Measurements from ENCODE around the gene CPNE2.
"Not testable (repeated sequence)": the region's sequence is repeated elsewhere in the genome, so short reads cannot be mapped to it uniquely, and the experiment has no call there.

Gene CPNE2

DNA sequence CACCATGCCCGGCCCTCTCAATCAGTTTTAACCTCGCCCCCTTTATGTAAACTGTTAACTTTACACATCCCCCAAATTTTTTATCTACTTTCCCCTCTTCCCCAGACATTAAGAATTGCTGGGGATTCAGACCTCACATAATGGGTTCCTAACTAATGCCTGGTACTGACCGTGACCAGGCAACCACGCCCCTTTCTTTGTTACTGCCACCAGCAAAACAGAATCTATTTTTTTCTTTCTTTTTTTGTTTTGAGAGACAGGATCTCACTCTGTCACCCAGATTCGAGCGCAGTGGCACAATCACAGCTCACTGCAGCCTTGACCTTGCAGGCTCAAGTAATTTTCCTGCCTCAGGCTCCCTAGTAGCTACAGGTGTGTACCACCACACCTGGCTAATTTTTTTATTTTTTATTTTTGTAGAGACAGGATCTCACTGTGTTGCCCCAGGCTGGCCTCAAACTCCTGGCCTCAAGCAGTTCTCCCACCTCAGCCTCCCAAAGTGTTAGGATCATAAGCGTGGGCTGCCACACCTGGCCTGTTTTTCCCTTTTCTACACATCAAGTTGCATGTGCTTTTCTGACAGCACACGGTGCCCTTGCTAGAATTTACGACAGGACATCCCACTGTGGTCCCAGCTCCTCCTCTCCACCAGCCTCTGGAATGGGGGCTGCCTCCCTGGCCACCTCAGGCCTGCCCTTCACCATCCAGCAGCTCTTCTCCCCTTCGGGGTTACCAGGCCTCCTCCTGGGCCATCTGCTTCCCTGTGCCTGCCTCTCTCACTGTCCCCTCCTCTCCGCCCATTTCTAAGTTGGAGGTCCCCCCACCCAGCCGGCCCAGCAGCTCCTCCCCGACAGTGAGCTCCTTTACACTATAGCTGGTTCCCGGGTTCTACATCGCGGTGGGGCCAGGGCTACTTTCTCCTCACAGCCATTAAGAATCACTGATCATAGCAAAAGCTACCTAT, 10.8 kb downstream of the CPNE2 start:
- DNase-seq: no peak

DNA sequence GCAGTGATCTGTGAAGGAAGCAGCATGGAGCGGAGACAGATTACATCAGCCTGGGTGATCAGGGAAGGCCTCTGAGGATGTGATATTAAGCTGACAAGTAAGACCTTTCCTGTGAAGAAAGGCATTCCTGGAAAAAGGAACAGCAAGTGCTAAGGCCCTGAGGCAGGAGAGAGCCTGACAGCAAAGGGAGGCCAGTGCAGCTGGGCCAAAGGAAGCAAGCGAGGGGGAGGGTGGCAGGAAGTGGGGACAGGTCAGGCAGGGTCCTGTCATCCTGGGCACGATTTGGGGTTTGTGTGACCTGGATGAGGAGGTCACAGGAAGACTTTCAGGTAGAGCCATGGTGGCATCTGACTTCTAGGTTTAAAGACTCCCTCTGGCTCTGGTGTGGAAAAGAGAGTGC, 12.3 kb downstream of the CPNE2 start:
- no peak for DNase-seq

DNA sequence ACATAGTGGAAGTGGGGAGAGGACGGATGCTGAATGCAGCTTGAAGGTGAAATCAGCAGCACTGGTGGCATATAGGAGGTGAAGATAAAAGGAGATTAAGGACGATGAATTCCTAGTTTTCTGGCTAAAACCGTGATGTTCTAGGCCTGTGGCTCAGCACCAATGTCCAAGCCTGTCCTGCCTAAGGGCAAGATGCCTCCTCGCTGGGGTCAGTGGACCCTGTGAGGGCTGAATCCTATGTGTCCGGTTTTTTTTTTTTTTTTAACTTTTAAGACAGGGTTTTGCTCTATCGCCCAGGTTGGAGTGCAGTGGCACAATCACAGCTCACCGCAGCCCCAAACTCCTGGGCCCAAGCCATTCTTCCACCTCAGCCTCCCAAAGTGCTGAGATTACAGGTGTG, 12.8 kb downstream of the CPNE2 start:
- no peak for DNase-seq

DNA sequence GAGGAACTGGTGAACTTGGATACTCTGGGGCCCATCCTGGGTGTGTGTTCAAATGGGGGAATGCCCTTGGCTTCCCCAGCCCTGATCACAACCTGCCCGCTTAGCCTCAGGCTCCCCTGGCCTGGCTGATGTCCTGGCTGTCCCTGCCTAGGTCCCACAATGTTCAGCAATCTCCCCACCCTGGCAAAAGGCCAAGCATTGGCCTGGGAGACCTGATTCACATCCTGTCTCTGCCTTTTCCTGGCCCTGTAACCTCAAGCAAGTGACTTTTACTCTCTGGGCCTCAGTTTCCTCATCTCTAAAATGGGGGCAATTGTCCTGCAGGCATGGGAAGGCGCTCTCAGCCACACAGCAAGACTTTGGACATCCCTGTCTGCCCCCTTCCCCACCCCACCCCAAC, 14.4 kb downstream of the CPNE2 start:
- no peak for DNase-seq

DNA sequence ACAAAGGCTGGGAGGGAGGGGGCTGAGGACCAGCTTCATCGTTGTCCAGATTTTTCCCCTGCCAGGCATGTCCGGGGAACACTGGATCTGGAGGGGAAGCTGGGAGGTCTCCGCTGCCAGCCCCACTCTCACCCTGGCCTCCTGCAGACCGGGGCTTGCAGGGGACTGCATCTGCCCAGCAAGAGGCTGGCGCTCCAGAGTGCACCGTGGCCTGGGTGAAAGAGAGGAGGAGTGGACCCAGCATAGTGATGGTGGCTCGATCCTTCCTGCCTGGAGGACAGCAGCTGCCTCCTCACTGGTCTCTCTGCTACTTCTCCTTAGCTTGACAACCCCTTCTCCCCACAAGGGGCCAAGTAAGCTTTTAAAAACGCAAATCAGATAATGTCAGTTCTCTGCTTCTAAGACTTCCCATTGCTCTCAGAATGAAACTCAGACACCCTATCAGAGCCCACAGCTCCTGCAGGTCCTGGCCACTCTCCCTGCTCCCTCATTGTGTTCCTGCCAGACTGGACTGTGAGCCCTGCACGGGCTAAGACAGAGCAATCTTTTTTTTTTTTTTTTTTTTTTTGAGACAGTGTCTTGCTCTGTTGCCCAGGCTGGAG, 15.0 kb downstream of the CPNE2 start:
- no peak for DNase-seq

DNA sequence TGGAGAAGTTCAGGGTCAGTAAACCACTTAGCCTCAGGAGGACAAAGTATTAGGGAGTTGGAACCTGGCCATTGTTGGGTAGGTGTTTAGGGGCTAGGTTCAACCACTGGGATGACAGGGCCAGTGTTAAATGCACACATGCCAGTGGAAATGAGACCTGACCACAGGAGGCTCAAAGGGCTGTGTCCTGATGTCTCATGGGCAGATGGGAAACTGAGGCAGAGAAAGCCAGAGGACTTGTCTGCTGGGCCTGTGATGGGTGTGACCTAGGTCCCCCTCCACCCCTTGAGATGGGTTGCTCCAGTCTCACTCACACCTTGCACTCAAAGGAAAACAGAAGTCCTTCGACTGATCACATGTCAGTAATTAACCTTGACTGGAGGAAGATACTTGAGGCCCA, 16.0 kb downstream of the CPNE2 start:
- no peak for DNase-seq

DNA sequence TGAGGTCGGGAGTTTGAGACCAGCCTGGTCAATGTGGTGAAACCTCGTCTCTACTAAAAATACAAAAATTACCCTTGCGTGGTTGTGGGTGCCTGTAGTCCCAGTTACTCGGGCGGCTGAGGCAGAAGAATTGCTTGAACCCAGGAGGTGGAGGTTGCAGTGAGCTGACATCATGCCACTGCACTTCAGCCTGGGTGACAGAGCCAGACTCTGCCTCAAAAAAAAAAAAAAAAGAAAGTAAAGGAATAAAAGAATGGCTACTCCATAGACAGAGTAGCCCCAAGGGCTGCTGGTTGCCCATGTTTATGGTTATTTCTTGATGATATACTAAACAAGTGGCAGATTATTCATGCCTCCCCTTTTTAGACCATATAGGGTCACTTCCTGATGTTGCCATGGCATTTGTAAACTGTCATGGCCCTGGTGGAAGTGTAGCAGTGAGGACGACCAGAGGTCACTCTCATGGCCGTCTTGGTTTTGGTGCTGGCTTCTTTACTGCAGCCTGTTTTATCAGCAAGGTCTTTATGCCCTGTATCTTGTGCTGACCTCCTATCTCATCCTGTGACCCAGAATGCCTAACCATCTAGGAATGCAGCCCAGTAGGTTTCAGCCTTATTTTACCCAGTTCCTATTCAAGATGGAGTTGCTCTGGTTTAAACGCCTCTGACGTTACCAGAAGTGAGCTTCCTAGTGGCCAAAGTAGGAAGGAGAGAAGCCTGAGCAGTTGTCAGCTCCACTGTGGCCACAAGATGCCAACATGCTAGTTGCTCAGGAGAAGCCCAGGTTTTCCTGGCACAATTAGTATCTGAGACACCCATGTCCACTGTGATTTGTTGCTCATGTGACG, 17.1 kb downstream of the CPNE2 start:
- DNase-seq: not testable (repeated sequence)

DNA sequence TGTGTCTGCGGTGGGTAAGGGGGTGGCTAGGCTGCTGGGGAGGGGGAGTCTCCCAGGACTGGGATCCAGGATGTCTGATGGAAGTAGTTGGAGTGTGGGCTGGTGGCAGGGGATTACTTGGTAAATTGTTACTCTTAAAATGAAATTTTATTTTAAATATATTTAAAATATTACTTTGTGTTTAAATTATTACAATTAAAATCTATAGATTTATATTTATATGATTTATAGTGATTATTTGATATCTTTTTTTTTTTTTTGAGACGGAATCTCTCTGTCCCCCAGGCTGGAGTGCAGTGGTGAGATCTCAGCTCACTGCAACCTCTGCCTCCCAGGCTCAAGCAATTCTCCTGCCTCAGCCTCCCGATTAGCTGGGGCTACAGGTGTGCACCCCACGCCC, 18.6 kb downstream of the CPNE2 start:
- no peak for DNase-seq

DNA sequence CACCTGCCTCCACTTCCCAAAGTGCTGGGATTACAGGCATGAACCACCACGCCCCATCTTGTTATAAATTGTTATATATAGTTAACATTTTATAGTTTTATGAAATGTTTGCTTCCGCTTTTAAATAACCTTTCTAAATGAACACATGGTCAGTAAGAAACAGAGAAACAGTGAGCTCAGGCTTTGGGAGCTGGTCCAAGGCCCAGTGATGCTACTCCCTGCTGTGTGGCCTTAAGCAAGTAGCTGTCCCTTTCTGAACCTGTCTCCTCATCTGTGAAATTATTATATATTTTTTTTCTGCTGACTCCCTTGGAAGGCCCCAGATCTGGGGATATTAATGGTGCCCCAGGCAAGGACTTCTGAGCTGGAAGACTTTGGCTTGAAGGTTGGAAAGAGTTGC, 19.0 kb downstream of the CPNE2 start:
- DNase-seq: no peak

DNA sequence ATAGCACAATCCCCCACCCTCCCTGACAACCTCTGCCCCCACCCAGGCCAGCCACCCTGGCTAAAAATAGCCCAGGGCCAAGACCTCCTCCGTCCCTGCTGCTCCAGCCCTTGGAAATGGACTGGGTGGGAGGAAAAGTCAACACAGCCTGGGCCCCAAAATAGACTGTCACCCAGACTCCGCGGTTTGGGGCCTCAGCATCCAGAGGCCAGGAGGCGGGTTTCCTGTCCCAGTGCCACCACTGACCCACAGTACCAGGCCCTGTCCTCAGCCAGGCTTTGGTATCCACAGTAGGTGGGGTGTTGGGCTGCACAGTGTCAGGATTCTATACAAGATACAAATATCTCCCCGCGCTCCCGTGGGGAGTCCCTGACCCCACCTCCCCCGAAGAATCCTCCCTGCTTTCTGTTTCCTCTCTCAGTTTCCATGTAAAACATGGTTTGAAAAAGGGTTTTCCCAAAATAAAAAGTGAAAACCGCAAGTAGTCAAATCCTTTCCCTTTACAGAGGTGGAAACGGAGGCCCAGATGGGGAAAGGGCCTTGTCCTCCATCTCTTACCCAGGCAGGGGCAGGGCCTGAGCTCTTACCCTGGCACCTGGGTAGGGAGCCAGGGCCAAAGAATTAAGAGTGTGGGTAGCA, 20.1 kb downstream of the CPNE2 start:
- no peak for DNase-seq

DNA sequence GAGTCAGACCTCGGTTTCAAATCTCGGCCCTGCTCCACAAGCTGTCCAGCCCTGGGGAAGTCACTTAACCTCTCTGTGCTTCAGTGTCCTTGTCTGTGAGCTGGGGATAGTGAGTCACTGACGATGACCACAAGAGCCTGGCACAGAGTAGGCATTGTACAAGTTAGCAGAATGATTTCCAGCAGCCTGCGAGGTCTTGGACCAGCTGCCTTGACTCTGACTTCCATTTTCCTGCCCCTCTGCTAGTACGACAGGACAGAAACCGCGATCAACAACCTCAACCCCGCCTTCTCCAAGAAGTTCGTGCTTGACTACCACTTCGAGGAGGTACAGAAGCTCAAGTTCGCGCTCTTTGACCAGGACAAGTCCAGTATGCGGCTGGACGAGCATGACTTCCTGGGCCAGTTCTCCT, 20.7 kb downstream of the CPNE2 start:
- no peak for DNase-seq

DNA sequence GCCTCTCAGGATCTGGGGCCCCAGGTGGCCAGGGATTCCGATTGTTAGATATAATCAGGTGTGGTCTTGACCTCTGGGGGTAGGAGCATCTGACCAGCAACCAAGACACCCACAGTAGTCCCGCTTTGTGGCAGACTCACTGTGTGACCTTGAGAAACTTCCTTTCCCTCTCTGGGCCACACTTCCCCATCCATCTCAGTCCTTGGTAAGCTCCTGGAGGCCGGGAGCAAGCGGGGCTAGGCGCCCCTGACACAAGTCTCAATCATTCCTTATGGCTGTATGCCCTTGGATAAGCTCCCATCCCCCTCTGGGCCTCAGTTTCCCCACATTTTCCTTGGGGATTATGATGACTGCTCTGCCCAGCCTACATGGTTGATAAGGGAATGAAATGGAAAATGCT, 21.3 kb downstream of the CPNE2 start:
- DNase-seq: no peak

DNA sequence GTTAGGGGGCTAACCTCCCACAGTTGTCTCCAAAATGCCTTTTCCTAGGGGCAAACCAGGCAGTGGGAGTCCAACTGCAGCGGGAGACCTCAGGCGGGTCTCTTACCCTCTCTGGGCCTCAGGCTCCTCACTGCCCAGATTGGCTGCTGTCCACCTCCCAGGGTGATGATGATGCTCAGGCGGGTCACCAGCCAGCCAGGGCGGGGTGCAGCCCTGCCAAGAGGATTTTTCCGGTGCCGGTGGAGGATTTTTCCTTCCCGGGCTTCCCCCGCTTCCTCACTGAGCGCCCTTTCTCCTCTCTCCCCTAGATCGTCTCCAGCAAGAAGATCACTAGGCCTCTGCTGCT, 22.8 kb downstream of the CPNE2 start:
- no peak for DNase-seq

DNA sequence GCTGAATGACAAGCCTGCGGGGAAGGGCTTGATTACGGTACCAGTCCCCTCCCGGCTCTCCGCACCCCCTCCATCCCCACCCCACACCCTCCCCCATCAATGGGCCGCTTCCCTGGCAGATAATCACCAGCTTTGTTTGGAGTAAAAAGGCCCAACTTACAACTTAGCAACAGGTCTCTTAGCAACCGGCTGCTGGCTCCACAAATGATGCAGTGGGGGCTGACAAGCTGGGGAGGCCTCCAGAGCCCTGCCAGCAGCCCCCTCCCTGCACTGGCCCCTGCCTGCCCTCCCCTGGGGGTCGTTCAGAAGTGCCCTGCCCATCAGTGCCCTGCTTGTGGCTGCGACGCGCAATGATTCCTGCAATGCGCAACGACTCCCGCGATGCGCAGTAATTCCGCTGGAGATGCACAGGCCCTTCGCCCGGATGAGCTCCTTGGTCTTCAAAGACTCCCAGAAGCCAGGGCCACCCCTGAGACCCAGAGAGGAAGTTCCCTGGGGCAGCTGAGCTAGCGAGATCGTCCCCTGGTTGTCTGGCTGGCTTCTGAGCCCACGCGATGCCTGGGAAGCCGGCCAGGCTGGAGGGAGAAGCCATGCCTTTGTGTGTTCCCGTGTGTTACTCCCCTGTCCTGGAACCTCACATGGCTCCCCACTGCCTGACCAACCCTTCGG, 23.3 kb downstream of the CPNE2 start:
- DNase-seq: no peak

DNA sequence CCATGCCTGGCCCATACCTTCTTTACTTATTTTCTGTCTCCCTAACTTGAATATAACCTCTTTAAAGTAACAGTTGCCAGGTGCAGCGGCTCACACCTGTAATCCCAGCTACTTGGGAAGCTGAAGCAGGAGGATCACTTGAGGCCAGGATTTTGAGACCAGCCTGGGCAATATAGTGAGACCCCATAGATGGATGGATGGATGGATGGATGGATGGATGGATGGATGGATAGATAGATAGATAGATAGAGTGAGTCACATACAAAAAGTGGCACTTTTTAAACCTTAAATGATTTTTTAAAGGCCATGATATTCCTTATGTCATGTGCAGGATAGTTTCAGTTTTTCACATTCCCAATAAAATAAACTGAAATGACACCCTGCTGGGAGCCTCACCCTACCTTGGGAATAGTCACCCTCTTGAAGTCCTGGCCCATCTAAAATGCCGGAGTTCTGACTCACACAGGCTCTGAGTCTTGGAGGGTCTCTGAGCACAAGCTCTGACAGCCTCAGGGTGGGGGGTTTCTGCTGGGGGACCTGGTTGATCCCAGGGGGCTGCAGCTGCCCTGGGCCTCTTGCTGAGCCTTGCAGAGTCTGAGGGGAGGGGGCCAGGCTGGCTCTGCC, 26.2 kb downstream of the CPNE2 start:
- no peak for DNase-seq

DNA sequence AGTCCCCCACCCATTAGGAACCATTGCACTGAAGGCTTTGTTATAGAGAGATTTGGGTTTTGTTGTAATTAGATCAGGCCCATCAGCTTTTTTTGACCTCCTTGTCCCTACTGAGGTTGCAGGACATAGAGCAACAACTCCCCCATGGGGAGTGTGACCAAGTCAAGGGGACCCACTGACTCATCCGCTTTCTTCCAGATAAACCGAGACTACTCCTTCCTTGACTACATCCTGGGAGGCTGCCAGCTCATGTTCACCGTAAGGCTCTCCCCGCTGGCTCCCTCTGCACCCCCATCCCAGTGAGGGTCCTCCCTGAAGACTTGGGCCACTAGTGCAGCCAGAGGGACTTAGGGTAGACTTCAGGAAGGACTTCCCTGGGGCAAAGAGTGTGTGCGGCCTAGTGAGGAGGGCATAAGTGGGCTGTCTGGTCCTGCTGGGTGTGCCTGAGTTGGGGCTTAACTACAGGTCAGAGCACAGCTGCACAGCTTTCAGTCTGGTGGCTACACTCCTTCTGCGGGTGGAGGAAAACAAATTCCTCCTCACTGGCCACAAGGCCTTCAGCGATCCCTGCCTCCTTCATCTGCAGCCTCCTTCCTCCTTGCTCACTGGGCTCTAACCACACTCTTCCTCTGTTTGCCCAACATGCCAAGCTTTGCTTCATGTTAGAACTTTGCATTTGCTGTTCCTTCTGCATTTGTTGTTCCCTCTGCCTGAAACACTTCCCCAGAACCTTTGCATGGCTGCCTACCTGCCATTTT, 31.0 kb downstream of the CPNE2 start:
- no peak for DNase-seq

DNA sequence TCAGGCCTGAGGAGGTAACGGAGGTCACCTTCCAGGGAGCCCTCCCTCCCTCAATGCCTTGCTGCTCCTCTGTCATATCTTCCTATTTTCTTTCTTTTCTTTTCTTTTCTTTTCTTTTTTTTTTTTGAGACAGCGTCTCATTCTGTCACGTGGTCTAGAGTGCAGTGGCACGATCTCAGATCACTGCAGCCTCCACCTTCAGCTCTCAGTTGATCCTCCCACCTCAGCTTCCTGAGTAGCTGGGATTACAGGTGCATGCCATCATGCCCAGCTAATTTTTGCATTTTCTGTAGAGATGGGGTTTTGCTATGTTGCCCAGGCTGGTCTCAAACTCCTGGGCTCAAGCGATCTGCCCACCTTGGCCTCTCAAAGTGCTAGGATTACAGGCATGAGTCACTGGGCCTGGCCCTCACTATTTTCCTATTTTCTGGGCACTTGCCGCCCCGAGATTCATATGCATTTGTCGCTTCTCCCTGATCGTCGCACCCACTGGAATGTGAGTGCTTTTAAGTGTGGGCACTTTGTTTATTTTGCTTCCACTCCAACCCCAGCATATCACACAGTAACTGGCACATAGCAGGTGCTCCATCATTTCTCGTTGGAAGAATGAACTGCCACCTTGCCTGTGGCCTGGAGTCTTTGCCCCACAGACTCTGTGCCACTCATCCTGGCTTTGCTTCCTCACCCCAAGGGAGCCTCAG, 31.7 kb downstream of the CPNE2 start:
- no peak for DNase-seq

DNA sequence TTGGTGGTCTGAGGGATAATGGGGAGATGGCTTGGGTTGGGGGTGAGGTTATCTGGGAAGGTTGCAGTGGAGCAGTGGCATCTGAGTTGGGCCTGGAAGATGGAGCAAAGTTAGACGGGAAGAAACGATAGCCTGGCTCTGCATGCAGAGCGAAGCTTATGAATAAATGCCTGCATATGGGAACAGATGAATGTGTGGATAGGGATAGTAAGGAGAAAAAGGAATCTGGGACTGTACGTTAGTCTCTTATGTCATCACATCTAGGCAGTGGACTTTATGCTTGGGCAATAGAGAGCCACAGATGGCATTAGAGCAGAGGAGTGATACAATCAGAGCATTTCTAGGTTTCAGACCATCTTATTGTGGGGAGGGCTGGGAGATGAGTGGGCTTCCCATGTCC, 33.0 kb downstream of the CPNE2 start:
- no peak for DNase-seq

DNA sequence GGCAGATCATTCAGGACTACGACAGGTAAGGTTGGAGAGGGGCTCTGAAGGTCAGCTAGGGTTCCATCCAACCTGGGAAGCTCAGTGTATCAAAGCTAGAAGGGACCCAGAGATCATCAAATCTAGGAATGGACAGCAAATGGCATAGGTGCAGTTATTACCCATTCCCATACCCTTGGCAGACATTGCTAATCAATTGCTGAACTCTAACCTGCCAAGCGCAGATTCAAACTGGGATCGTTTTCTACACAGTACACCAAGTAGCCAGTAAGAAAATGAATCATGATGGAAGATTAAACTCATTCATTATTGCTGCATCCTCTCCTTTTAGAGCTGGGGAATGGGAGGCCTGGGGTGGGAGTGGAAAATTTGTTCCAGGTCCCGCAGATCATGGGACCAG, 33.6 kb downstream of the CPNE2 start:
- no peak for DNase-seq

DNA sequence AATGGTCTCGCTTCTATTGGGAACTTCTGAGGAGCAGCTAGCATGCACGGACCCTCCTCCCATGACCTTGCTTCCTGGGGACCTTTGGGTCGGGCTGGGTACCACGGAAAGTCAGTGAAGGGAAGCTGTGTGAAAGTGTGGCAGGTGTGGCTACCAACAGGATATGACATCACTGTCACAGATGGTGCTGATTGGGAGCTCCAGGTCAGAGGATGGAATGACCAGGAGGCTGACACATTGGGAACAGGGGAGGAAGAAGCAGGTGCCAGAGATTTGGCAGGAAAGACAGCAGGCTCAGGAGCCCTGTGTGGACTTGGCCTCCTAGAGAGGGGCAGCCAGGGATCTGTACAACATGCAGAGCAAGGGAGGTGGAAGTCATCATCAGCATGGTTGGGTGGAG, 34.0 kb downstream of the CPNE2 start:
- no peak for DNase-seq

Data from NK-92 treated with Interleukin-12 subunit alpha and Interleukin-12 subunit beta, amount 100 ng/mL, for 24 hours (cell line).